Measurements from ENCODE around the gene BCAS4.

The BCAS4 gene

DNA sequence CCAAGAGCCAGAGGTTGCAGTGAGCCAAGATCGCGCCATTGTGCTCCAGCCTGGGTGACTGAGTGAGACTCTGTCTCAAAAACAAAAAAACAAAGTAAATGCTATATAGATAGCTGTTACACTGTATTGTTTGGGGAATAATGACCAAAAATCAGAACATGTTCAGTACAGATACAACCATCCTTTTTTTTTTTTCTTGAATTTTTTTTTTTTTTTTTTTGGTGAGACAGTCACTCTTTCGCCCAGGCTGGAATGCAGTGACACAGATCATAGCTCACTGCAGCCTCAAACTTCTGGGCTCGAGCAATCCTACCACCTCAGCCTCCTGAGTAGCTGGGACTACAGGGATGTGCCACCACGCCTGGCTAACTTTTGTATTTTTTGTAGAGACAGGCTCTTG is 63.7 kb downstream of the BCAS4 start:
- Histone ChIP-seq H3K4me3 (ENCODE audit: low read depth, low read length, poor library complexity, severe bottlenecking) (no peak overlapping the region), H3K9me2 (ENCODE audit: low read depth, low read length) (no peaks in the 10 kb centered on the region), H3K4me2 (ENCODE audit: low read length) (no peak overlapping the region), H3K9ac (ENCODE audit: low read length) (no peak overlapping the region), H3K36me3 (ENCODE audit: insufficient read depth, low read length) (no peaks in the 10 kb centered on the region; the same call in 1 of the 2 replicates), H4K20me1 (ENCODE audit: insufficient read depth, low read length) (no peaks in the 10 kb centered on the region), H3K4me1 (ENCODE audit: insufficient read depth, low read length, severe bottlenecking) (peaks cover 18% of the 10 kb centered on the region), H3F3A (ENCODE audit: insufficient read depth, low read length) (no peaks in the 10 kb centered on the region), H3K27me3 (ENCODE audit: insufficient read depth, low read length) (no peaks in the 10 kb centered on the region), H2AFZ (ENCODE audit: low read length) (no peak overlapping the region), H3K79me2 (ENCODE audit: insufficient read depth, low read length) (no peaks in the 10 kb centered on the region), H3K27ac (ENCODE audit: low read depth, low read length, poor library complexity, severe bottlenecking) (no peak overlapping the region), H3K9me3 (ENCODE audit: low read length) (no peaks in the 10 kb centered on the region)
- TF ChIP-seq EZH2 (IDR thresholded peaks at IDR 0.05; ENCODE audit: borderline replicate concordance, low read length): no peak
- TF ChIP-seq, protein P1, sequence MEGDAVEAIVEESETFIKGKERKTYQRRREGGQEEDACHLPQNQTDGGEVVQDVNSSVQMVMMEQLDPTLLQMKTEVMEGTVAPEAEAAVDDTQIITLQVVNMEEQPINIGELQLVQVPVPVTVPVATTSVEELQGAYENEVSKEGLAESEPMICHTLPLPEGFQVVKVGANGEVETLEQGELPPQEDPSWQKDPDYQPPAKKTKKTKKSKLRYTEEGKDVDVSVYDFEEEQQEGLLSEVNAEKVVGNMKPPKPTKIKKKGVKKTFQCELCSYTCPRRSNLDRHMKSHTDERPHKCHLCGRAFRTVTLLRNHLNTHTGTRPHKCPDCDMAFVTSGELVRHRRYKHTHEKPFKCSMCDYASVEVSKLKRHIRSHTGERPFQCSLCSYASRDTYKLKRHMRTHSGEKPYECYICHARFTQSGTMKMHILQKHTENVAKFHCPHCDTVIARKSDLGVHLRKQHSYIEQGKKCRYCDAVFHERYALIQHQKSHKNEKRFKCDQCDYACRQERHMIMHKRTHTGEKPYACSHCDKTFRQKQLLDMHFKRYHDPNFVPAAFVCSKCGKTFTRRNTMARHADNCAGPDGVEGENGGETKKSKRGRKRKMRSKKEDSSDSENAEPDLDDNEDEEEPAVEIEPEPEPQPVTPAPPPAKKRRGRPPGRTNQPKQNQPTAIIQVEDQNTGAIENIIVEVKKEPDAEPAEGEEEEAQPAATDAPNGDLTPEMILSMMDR (IDR thresholded peaks at IDR 0.05; ENCODE audit: low read length): no peak

DNA sequence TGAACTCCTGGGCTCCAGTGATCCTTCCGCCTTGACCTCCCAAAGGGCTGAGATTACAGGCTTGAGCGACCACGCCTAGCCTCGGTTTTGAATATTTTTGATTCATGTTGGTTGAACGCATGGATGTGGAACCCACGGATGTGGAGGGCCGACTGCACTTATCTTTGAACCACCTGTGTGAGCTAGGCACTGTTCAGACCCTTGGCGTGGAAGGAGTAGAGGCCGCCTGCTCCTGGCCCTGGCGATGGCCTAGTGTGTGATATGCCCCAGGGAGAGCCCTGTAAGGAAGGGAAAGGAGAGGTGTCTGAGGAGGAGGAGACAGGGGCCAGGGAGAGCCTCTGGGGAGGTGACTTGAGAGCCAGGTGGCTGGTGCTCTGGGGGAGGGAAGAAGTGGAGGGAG is 64.3 kb downstream of the BCAS4 start:
- H3F3A ChIP-seq (ENCODE audit: insufficient read depth, low read length): no peaks in the 10 kb centered on the region
- no peaks in the 10 kb centered on the region for H4K20me1 ChIP-seq (ENCODE audit: insufficient read depth, low read length)
- no peaks in the 10 kb centered on the region for H3K9me3 ChIP-seq (ENCODE audit: low read length)
- peak overlapping the region; percentile 22 for H3K27ac ChIP-seq (ENCODE audit: low read depth, low read length, poor library complexity, severe bottlenecking)
- peaks cover 18% of the 10 kb centered on the region for H3K4me1 ChIP-seq (ENCODE audit: insufficient read depth, low read length, severe bottlenecking)
- no peak overlapping the region for H3K9ac ChIP-seq (ENCODE audit: low read length)
- peak overlapping the region; percentile 7; the same call in 1 of the 2 replicates for H3K4me2 ChIP-seq (ENCODE audit: low read length)
- no peaks in the 10 kb centered on the region for H3K27me3 ChIP-seq (ENCODE audit: insufficient read depth, low read length)
- no peak overlapping the region for H3K4me3 ChIP-seq (ENCODE audit: low read depth, low read length, poor library complexity, severe bottlenecking)
- no peak for TF ChIP-seq EZH2 (IDR thresholded peaks at IDR 0.05; ENCODE audit: borderline replicate concordance, low read length)
- TF ChIP-seq, protein P1 (IDR thresholded peaks at IDR 0.05; ENCODE audit: low read length): no peak
- peaks cover 3% of the 10 kb centered on the region; the same call in 1 of the 2 replicates for H3K36me3 ChIP-seq (ENCODE audit: insufficient read depth, low read length)
- H3K79me2 ChIP-seq (ENCODE audit: insufficient read depth, low read length): no peaks in the 10 kb centered on the region
- no peak overlapping the region for H2AFZ ChIP-seq (ENCODE audit: low read length)
- no peaks in the 10 kb centered on the region for H3K9me2 ChIP-seq (ENCODE audit: low read depth, low read length)

DNA sequence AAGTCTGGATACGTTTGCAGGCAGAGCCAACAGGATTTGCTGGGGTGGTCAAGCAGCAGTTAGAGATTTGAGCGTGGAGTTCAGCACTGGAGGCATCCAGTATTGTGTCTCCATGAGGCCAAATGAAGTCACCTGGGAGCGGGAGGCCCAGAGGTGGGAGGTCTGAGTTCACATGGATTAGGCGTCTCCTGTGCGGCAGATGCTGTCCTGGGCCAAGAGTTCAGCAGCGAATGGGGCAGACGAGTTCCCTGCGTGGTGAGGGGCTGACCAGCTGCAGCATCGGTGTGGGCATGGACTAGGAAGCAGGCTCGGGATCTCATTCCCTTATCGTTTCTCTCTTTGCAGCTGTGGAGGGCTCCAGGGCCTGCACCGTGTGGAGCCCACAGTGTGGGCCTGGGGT is 66.2 kb downstream of the BCAS4 start:
- no peak for TF ChIP-seq EZH2 (IDR thresholded peaks at IDR 0.05; ENCODE audit: borderline replicate concordance, low read length)
- TF ChIP-seq, protein P1 (IDR thresholded peaks at IDR 0.05; ENCODE audit: low read length): no peak
- Histone ChIP-seq H3F3A (ENCODE audit: insufficient read depth, low read length) (no peaks in the 10 kb centered on the region), H4K20me1 (ENCODE audit: insufficient read depth, low read length) (no peaks in the 10 kb centered on the region), H3K4me3 (ENCODE audit: low read depth, low read length, poor library complexity, severe bottlenecking) (no peak overlapping the region), H3K9me3 (ENCODE audit: low read length) (no peaks in the 10 kb centered on the region), H3K9ac (ENCODE audit: low read length) (no peak overlapping the region), H3K4me1 (ENCODE audit: insufficient read depth, low read length, severe bottlenecking) (peaks cover 18% of the 10 kb centered on the region), H3K9me2 (ENCODE audit: low read depth, low read length) (no peaks in the 10 kb centered on the region), H3K36me3 (ENCODE audit: insufficient read depth, low read length) (peaks cover 10% of the 10 kb centered on the region; the same call in 1 of the 2 replicates), H2AFZ (ENCODE audit: low read length) (no peak overlapping the region), H3K4me2 (ENCODE audit: low read length) (no peak overlapping the region), H3K79me2 (ENCODE audit: insufficient read depth, low read length) (no peaks in the 10 kb centered on the region), H3K27ac (ENCODE audit: low read depth, low read length, poor library complexity, severe bottlenecking) (no peak overlapping the region), H3K27me3 (ENCODE audit: insufficient read depth, low read length) (no peaks in the 10 kb centered on the region)
